ENCODE data around the gene BDH2.
A peak's percentile ranks its signal among the peaks of the same experiment; 100 is the strongest.

The BDH2 gene

DNA sequence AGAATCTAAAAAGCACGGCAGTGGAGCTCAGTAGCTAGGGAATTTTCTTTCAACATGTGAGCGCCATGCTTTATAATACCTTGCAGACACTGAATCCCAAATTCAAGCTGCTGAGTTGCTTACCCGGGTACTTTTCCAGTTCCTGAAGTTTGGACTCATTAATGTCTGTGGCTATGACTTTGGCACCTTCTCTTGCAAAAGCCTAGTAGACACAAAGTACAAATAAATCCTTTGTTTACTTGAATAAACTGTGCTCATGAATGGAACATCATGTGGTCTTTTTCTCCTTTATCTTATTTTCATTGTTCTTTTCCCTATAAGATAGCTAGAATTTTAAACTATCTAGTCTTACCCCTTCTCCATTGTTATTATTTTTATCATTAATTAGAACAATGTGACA is 4.6 kb downstream of the BDH2 start:
- no peak overlapping the region for H3K9ac ChIP-seq
- TF ChIP-seq, protein P1, sequence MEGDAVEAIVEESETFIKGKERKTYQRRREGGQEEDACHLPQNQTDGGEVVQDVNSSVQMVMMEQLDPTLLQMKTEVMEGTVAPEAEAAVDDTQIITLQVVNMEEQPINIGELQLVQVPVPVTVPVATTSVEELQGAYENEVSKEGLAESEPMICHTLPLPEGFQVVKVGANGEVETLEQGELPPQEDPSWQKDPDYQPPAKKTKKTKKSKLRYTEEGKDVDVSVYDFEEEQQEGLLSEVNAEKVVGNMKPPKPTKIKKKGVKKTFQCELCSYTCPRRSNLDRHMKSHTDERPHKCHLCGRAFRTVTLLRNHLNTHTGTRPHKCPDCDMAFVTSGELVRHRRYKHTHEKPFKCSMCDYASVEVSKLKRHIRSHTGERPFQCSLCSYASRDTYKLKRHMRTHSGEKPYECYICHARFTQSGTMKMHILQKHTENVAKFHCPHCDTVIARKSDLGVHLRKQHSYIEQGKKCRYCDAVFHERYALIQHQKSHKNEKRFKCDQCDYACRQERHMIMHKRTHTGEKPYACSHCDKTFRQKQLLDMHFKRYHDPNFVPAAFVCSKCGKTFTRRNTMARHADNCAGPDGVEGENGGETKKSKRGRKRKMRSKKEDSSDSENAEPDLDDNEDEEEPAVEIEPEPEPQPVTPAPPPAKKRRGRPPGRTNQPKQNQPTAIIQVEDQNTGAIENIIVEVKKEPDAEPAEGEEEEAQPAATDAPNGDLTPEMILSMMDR (conservative IDR thresholded peaks at IDR 0.05; ENCODE audit: low read depth, low read length) = no peak
- peaks cover 32% of the 10 kb centered on the region for H3K4me1 ChIP-seq (ENCODE audit: low read depth, poor library complexity, severe bottlenecking)
- no peaks in the 10 kb centered on the region for H3K27me3 ChIP-seq (ENCODE audit: insufficient read depth, low read depth)
- H2AFZ ChIP-seq (ENCODE audit: low read depth) = no peak overlapping the region
- H3K4me3 ChIP-seq (IDR thresholded peaks at IDR 0.05; ENCODE audit: insufficient read depth, low read depth, low read length) = no peak overlapping the region
- H4K20me1 ChIP-seq (ENCODE audit: insufficient read depth) = no peaks in the 10 kb centered on the region
- no peak overlapping the region for H3K27ac ChIP-seq
- H3K79me2 ChIP-seq (ENCODE audit: insufficient read depth, low read depth) = no peaks in the 10 kb centered on the region
- no peaks in the 10 kb centered on the region for H3K36me3 ChIP-seq (ENCODE audit: insufficient read depth)
- H3K4me2 ChIP-seq = no peak overlapping the region

GRCh38 chr4:103092245-103092644 is 7.4 kb downstream of the BDH2 start:
- H3K27me3 ChIP-seq (ENCODE audit: insufficient read depth, low read depth) = no peaks in the 10 kb centered on the region
- H3K4me3 ChIP-seq (IDR thresholded peaks at IDR 0.05; ENCODE audit: insufficient read depth, low read depth, low read length) = no peak overlapping the region
- H3K27ac ChIP-seq = no peak overlapping the region
- no peak overlapping the region for H2AFZ ChIP-seq (ENCODE audit: low read depth)
- H3K9ac ChIP-seq = no peak overlapping the region
- no peaks in the 10 kb centered on the region for H3K79me2 ChIP-seq (ENCODE audit: insufficient read depth, low read depth)
- no peaks in the 10 kb centered on the region for H3K36me3 ChIP-seq (ENCODE audit: insufficient read depth)
- TF ChIP-seq, protein P1 (conservative IDR thresholded peaks at IDR 0.05; ENCODE audit: low read depth, low read length) = no peak
- H3K4me2 ChIP-seq = peak overlapping the region; percentile 15
- H3K4me1 ChIP-seq (ENCODE audit: low read depth, poor library complexity, severe bottlenecking) = peaks cover 22% of the 10 kb centered on the region
- H4K20me1 ChIP-seq (ENCODE audit: insufficient read depth) = no peaks in the 10 kb centered on the region

DNA sequence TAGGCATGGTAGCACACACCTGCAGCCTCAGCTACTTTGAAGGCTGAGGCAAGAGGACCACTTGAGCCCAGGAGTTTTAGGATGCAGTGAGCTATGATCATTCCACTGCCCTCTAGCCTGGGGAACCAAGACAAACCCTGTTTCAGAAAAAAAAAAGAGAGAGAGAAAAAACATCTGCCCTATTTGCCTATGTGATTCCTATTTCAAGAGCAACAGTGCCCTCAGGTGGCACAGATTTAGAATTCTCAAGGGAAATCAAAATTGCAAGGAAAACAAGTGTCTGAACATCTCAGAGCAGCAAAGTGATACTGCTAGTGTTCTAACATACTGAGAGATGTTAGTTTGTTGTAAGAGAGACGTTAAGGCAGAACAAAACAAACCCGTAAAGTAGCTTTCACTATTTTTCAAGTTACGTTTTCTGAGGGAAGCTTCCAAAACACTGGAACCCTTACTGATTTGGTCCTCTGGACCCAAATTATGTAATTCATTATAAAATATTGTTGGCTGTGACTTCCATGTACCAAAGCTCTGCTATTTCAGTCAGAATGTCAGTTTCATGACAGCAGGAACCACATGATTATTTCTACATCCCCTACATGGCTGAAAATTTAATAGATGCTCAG is 7.9 kb downstream of the BDH2 start:
- no peak overlapping the region for H3K27ac ChIP-seq
- H3K4me3 ChIP-seq (IDR thresholded peaks at IDR 0.05; ENCODE audit: insufficient read depth, low read depth, low read length) = no peak overlapping the region
- TF ChIP-seq, protein P1 (conservative IDR thresholded peaks at IDR 0.05; ENCODE audit: low read depth, low read length) = peak; percentile 88
- no peaks in the 10 kb centered on the region for H4K20me1 ChIP-seq (ENCODE audit: insufficient read depth)
- peaks cover 22% of the 10 kb centered on the region for H3K4me1 ChIP-seq (ENCODE audit: low read depth, poor library complexity, severe bottlenecking)
- no peaks in the 10 kb centered on the region for H3K79me2 ChIP-seq (ENCODE audit: insufficient read depth, low read depth)
- no peaks in the 10 kb centered on the region for H3K27me3 ChIP-seq (ENCODE audit: insufficient read depth, low read depth)
- no peak overlapping the region for H3K9ac ChIP-seq
- no peaks in the 10 kb centered on the region for H3K36me3 ChIP-seq (ENCODE audit: insufficient read depth)
- peak overlapping the region; percentile 15; the same call in 1 of the 2 replicates for H3K4me2 ChIP-seq
- H2AFZ ChIP-seq (ENCODE audit: low read depth) = peak overlapping the region; percentile 38; the same call in 1 of the 2 replicates

DNA sequence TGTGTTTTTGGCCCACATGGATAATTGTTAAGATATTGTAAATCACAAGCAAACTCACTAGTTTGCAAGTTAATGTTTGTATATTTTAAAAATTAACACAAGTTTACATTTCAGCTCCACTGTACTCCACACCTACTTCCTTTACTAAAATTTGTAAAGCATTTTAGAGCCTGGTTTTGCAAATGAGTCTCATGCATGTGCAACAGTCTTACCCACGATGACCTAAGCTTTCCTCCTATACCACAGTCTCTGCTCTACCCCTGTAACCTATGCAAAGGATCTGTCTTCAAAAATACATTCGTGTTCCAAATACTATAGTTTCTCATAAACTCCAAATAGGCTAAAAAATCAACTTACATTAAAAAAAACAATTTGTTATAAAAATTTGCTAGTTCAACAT is 10.2 kb downstream of the BDH2 start:
- Histone ChIP-seq H3K27me3 (ENCODE audit: insufficient read depth, low read depth) (no peaks in the 10 kb centered on the region), H3K4me2 (no peak overlapping the region), H3K36me3 (ENCODE audit: insufficient read depth) (no peaks in the 10 kb centered on the region), H3K9ac (no peak overlapping the region), H3K27ac (no peak overlapping the region), H3K79me2 (ENCODE audit: insufficient read depth, low read depth) (no peaks in the 10 kb centered on the region), H3K4me1 (ENCODE audit: low read depth, poor library complexity, severe bottlenecking) (peaks cover 22% of the 10 kb centered on the region), H2AFZ (ENCODE audit: low read depth) (no peak overlapping the region), H4K20me1 (ENCODE audit: insufficient read depth) (no peaks in the 10 kb centered on the region), H3K4me3 (IDR thresholded peaks at IDR 0.05; ENCODE audit: insufficient read depth, low read depth, low read length) (no peak overlapping the region)
- TF ChIP-seq, protein P1 (conservative IDR thresholded peaks at IDR 0.05; ENCODE audit: low read depth, low read length) = no peak
